Colonic mucosa (tissue), 4 donors: ENCODE measurements around the gene TMEM101. TPM values are rescaled to one million over a fixed set of nuclear protein-coding genes. Genes with fewer than 3 reads are reported as not detected.

ENCODE experiments used
- DNase-seq: peaks from one replicate; pipeline ENCODE4 v3.0.0-alpha.2; 2020
- H3K27ac ChIP-seq: fragments of 200-600 bp; one replicate; pipeline ENCODE4 v1.8.0; 2021
- H3K27me3 ChIP-seq: fragments of 200-600 bp; one replicate; pipeline ENCODE4 v1.8.0; 2021
- H3K36me3 ChIP-seq: fragments of 200-600 bp; one replicate; pipeline ENCODE4 v1.8.0; 2021
- H3K4me1 ChIP-seq: fragments of 200-600 bp; one replicate; pipeline ENCODE4 v1.8.0; 2021; ENCODE audit warnings: mild to moderate bottlenecking
- H3K4me3 ChIP-seq: fragments of 200-600 bp; one replicate; pipeline ENCODE4 v1.8.0; 2021
- H3K9ac ChIP-seq, 2 donors: one replicate each; pipeline ENCODE4 v1.7.0; 2013; ENCODE audit warnings: control low read depth in 2 of 2, low read depth in 2 of 2, low read length in 2 of 2
- H3K9me3 ChIP-seq: fragments of 200-600 bp; one replicate; pipeline ENCODE4 v1.8.0; 2021
- CTCF ChIP-seq: fragments of 200-600 bp; IDR thresholded peaks from one replicate; pipeline ENCODE4 v1.8.0; 2022; ENCODE audit warnings: antibody characterized with exemption, mild to moderate bottlenecking
- intact Hi-C: fragments of 100-400 bp; cut with DNase I; formaldehyde crosslinking; loops from one replicate; pipeline ENCODE4 v1.14.1; 2022
- total RNA-seq, 2 donors: library from RNA; stranded (reverse); fragmentation: NEBNext Ultra II Directional in 1 of 2; extraction: Animal tissue kit (Norgen Biotek cat#: 25700) in 1 of 2; gene quantifications; one replicate each; pipeline ENCODE4 v1.2.1, GENCODE V29; 2021
- donor health status: healthy.
- donor health status: DM: no; HTN: no; CAD: no.
- donor health status: DM: no; HTN: no; CAD: no.

The TMEM101 gene
- total RNA-seq = 10 to 100 TPM; 26.8 to 33.7 TPM

DNA sequence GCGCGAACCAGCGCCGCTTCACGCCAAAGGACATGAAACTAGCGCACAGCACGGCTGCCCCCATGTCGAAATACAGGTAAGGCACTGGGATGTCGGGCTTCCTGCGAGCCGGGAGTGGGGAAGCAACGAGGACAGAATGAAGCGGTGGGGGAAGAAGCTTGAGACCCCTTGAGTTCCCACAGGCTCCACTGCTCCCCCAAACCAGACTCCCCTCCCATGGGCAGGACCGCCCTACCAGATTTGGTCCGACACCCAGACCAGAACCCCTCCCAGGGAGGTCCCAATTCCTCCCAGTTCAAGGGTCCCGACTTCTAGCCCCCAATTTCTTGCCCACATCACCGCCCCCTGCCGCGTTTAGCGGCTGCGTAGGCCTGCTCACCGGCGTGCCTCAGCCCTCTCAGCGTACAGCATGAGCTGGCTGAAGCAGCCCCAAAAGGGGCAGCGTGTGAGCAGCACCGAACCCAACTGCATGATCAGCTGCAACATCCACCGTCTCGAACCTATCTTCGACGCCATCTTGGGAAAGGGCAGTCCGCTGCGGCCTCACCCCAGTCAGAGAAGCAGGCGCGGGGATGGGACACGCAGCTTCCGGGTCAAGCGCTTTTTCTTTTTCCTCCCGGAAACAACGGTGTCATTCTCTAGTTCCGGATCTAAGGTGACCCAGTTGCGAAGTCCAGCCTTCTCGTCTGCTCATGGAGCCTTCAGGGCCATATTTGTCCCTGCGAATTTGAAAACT is at the start of gene TMEM101:
TSS of gene TMEM101 (minus strand) at position 527 of the 736 bp plus-strand sequence. CDS start at position 516, 11 bp downstream.
- Histone ChIP-seq H3K27me3 (no peaks in the 10 kb centered on the region), H3K4me1 (peaks cover 3% of the 10 kb centered on the region), H3K36me3 (no peaks in the 10 kb centered on the region), H3K9me3 (no peaks in the 10 kb centered on the region), H3K27ac (peak within 1 kb of the TSS; percentile 8), H3K4me3 (peak within 1 kb of the TSS; percentile 78), H3K9ac (peak within 1 kb of the TSS; percentile 82 to 93)
- peak; percentile 92 for DNase-seq
- no peak for TF ChIP-seq CTCF
- intact Hi-C loops = no loop called here

DNA sequence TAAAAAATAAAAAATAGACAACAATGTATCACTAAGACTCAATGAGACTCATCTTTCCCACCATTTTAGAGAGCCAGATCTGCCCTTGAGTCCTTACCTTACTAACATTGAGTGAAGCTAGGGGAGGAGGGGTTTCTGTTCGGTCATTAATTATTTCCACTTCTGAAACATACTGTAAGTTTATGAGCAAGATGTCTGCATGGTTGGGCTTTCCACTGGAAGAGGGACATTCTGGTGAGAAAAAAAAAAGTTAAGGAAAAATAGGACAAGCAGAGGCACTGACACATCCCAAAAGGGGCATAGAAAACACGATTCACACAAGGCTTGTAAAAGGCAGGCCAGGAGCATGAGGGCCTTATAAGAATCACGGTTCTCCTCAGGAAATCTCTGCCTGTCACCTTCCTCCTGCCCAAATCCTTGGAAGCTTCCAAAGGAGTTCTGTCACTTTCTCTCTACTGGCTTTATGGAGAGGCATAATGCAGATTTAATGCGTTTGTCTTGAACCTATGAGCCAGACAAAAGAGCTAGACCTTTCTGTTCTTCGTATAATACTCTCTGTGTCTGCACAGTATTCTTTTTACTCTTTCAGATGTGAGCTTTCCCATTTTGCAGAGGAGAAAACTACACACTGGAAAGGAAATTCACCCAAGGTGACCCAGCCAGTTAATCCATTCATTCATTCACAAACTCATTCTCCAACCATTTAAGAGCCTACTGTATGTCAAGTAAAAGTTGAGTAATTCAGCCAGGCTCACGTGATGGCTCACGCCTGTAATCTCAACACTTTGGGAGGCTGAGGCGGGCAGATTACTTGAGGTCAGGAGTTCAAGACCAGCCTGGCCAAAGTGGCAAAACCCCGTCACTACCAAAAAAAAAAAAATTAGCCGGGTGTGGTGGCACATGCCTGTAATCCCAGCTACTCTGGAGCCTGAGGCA is 49.2 kb upstream of the TMEM101 start:
- DNase-seq = no peak
- no peaks in the 10 kb centered on the region for H3K36me3 ChIP-seq
- no peak for TF ChIP-seq CTCF
- H3K27ac ChIP-seq = no peak overlapping the region
- H3K9ac ChIP-seq = no peak overlapping the region
- H3K4me3 ChIP-seq = no peak overlapping the region
- no peaks in the 10 kb centered on the region for H3K9me3 ChIP-seq
- H3K27me3 ChIP-seq = no peaks in the 10 kb centered on the region
- intact Hi-C loops = no loop called here
- no peaks in the 10 kb centered on the region for H3K4me1 ChIP-seq

GRCh38 chr17:44062871-44063270 is 48.1 kb upstream of the TMEM101 start:
- no peak overlapping the region for H3K4me3 ChIP-seq
- no peak overlapping the region for H3K9ac ChIP-seq
- DNase-seq = no peak
- H3K36me3 ChIP-seq = no peaks in the 10 kb centered on the region
- H3K27me3 ChIP-seq = no peaks in the 10 kb centered on the region
- H3K27ac ChIP-seq = no peak overlapping the region
- no peaks in the 10 kb centered on the region for H3K9me3 ChIP-seq
- no peaks in the 10 kb centered on the region for H3K4me1 ChIP-seq
- intact Hi-C loops = no loop called here
- TF ChIP-seq CTCF = no peak

DNA sequence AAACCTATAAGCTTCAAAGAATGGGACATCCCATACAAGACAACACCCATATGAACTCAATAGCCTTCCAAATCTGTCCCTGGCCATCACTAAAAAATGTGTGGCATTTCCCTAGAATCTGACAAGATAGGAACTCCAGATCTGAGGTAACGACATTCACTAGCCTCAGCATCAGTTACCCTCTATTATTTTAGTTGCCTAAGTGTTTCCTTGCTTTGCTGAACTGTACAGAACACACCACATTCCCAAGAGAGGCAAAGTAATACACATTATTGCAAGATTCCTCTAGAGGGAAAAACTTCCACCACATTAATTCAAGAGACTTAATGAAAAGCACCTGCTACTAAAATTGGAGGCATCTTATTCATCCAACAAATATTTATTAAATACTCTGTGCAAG is 46.7 kb upstream of the TMEM101 start:
- H3K4me1 ChIP-seq = no peaks in the 10 kb centered on the region
- H3K36me3 ChIP-seq = no peaks in the 10 kb centered on the region
- H3K4me3 ChIP-seq = no peak overlapping the region
- H3K27ac ChIP-seq = no peak overlapping the region
- no peak for DNase-seq
- TF ChIP-seq CTCF = no peak
- no peaks in the 10 kb centered on the region for H3K27me3 ChIP-seq
- intact Hi-C loops = no loop called here
- no peaks in the 10 kb centered on the region for H3K9me3 ChIP-seq
- H3K9ac ChIP-seq = no peak overlapping the region

DNA sequence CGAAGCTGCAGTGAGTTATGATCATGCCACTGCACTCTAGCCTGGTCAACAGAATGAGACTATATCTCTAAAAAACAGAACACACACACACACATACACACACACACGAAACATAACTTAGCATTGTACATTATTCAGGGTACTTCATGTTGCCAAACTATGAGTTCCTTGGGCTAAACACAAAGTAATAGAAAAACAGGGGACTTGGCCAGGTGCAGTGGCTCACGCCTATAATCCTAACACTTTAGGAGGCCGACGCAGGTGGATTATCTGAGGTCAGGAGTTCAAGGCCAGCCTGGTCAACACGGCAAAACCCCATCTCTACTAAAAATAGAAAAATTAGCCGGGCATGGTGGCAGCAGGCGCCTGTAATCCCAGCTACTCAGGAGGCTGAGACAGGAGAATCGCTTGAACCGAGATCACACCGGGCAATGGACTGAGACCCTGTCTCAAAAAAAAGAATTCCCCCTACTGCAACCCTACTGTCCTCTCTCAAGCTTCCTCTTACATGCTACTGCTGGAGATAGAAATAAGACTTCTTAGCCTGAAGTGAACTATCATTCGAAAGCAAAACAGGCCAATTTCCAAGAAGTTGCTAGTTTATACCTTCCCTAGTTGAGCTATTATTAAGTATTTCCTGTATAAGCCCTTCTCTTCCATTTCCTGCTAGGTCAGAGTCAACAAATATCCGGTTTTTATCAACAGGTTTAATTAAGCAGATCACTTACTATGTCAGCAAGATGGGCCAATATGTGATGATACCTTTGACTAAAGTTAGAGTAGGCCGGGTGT is 44.5 kb upstream of the TMEM101 start:
- no peaks in the 10 kb centered on the region for H3K4me1 ChIP-seq
- no peak for DNase-seq
- TF ChIP-seq CTCF = no peak
- H3K27me3 ChIP-seq = no peaks in the 10 kb centered on the region
- no peak overlapping the region for H3K27ac ChIP-seq
- no peak overlapping the region for H3K9ac ChIP-seq
- no peak overlapping the region for H3K4me3 ChIP-seq
- intact Hi-C loops = no loop called here
- H3K9me3 ChIP-seq = no peaks in the 10 kb centered on the region
- no peaks in the 10 kb centered on the region for H3K36me3 ChIP-seq
